Tibial artery (tissue), 4 donors: ENCODE results near the gene GPD2.

ENCODE experiments used
- DNase-seq, 2 donors: peaks; one replicate each; pipeline ENCODE4 v3.0.0-alpha.2; 2019
- H3K27ac ChIP-seq, 2 donors: fragments of 200-600 bp; sonication (generic) in 1 of 2; 1 replicate in 1 of 2; 2 replicates in 1 of 2; pipeline ENCODE4 v1.5.1; 2018 to 2019; ENCODE audit warnings: mild to moderate bottlenecking in 1 of 2
- H3K27me3 ChIP-seq, 2 donors: fragments of 200-600 bp; sonication (generic) in 1 of 2; one replicate each; pipeline versions ENCODE4 v1.5.1 to v1.6.0; 2016 to 2019
- H3K36me3 ChIP-seq, 3 donors: fragments of 200-600 bp; sonication (generic) in 2 of 3; one replicate each; pipeline ENCODE4 v1.5.1; 2016 to 2019; ENCODE audit warnings: mild to moderate bottlenecking in 2 of 3
- H3K4me1 ChIP-seq, 4 donors: fragments of 200-600 bp; sonication (generic) in 2 of 4; 1 replicate in 3 of 4; 2 replicates in 1 of 4; pipeline ENCODE4 v1.5.1; 2016 to 2019
- H3K4me3 ChIP-seq, 2 donors: fragments of 200-600 bp; sonication (generic) in 1 of 2; 1 replicate in 1 of 2; 2 replicates in 1 of 2; pipeline ENCODE4 v1.5.1; 2018 to 2019; ENCODE audit warnings: mild to moderate bottlenecking in 2 of 2
- H3K9me3 ChIP-seq, 3 donors: fragments of 200-600 bp; sonication (generic) in 1 of 3; one replicate each; pipeline ENCODE4 v1.5.1; 2016 to 2019
- intact Hi-C: fragments of 100-400 bp; cut with DNase I; formaldehyde crosslinking; loops from one replicate; pipeline ENCODE4 v1.15.0; 2023; ENCODE audit warnings: low total_unique reads
- TF ChIP-seq, protein P1 (sequence below), 2 experiments: fragments of 200-600 bp in 1 of 2; fragments of 450-650 bp in 1 of 2; IDR thresholded peaks; one replicate each; pipeline ENCODE4 v1.5.1; 2017 to 2019; ENCODE audit warnings: antibody characterized with exemption in 2 of 2, mild to moderate bottlenecking in 1 of 2, moderate library complexity in 1 of 2

The GPD2 gene

DNA sequence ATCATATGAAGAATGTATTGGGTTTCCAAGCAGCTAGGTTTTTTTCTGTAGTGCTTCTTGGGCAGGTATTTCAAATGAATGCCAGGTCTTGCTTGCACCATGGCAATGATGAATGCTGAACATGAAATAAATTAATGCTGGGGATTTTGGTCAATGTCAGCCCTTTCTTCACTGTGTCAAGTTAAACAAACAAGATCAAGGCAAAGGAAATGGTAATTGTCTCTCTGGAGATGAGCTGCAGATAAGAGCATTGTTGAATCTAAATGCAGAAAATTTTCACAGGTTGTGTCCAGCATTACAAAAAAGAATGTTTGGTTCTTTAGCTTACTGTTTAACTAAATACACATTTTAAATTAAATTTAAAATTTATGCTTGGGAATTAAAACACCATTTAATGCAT lies 144.3 kb downstream of the GPD2 start:
- H3K9me3 ChIP-seq: no peaks in the 10 kb centered on the region
- H3K4me3 ChIP-seq: no peak overlapping the region
- TF ChIP-seq, protein P1, sequence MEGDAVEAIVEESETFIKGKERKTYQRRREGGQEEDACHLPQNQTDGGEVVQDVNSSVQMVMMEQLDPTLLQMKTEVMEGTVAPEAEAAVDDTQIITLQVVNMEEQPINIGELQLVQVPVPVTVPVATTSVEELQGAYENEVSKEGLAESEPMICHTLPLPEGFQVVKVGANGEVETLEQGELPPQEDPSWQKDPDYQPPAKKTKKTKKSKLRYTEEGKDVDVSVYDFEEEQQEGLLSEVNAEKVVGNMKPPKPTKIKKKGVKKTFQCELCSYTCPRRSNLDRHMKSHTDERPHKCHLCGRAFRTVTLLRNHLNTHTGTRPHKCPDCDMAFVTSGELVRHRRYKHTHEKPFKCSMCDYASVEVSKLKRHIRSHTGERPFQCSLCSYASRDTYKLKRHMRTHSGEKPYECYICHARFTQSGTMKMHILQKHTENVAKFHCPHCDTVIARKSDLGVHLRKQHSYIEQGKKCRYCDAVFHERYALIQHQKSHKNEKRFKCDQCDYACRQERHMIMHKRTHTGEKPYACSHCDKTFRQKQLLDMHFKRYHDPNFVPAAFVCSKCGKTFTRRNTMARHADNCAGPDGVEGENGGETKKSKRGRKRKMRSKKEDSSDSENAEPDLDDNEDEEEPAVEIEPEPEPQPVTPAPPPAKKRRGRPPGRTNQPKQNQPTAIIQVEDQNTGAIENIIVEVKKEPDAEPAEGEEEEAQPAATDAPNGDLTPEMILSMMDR (IDR thresholded peaks at IDR 0.05): no peak
- no peak for DNase-seq
- intact Hi-C loops: no loop called here
- peaks cover 5 to 28% (median 26%) of the 10 kb centered on the region in 3 donors for H3K36me3 ChIP-seq
- H3K27me3 ChIP-seq: no peaks in the 10 kb centered on the region
- H3K4me1 ChIP-seq: no peaks in the 10 kb centered on the region
- H3K27ac ChIP-seq: no peak overlapping the region

DNA sequence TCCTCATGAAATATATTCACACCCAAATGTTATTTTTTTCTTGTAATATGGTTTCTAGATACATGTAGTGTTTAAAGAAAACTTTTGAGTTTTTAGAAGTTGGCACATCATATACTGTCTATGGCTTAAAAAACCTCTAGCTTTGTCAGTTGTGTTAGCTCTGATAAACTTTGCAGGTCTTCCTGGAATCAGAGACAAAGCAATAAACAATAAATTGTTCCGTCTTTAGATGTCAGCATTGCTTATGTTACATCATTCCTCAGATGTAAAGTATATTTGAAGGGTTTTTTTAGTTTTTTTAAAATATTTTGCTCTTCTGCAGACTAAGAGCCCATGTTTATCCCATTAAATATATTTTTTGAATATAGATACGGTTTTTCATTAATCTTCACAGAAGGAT lies 145.1 kb downstream of the GPD2 start:
- TF ChIP-seq, protein P1 (IDR thresholded peaks at IDR 0.05): no peak
- Histone ChIP-seq H3K4me1 (no peaks in the 10 kb centered on the region), H3K4me3 (no peak overlapping the region), H3K27me3 (no peaks in the 10 kb centered on the region), H3K9me3 (no peaks in the 10 kb centered on the region), H3K36me3 (peaks cover 5 to 28% (median 26%) of the 10 kb centered on the region in 3 donors), H3K27ac (no peak overlapping the region)
- no peak for DNase-seq
- intact Hi-C loops: no loop called here

DNA sequence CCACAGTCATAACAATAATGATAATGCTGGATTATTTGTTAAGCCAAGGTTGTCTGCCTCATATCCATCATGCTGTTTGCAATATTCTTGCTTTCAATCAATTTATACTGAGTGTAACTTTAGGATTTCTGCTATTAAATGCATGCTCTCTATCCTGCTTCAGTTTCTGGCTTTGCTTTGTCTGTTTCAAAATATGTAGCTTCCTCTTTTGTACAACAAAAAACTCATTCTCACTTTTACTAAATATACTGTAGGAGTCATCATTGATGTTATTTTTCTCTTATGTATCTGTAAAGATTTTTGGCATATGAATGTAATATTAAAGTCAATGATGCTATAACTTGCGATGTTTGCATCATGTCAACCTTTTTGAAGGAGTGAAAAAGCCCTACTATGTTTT lies 149.3 kb downstream of the GPD2 start:
- TF ChIP-seq, protein P1 (IDR thresholded peaks at IDR 0.05): no peak
- H3K9me3 ChIP-seq: no peaks in the 10 kb centered on the region
- H3K4me1 ChIP-seq: peaks cover 0 to 2% (median 0%) of the 10 kb centered on the region in 4 donors
- H3K36me3 ChIP-seq: peaks cover 0 to 22% (median 18%) of the 10 kb centered on the region in 3 donors
- H3K27me3 ChIP-seq: no peaks in the 10 kb centered on the region
- intact Hi-C loops: no loop called here
- no peak for DNase-seq
- H3K4me3 ChIP-seq: no peak overlapping the region
- H3K27ac ChIP-seq: no peak overlapping the region

DNA sequence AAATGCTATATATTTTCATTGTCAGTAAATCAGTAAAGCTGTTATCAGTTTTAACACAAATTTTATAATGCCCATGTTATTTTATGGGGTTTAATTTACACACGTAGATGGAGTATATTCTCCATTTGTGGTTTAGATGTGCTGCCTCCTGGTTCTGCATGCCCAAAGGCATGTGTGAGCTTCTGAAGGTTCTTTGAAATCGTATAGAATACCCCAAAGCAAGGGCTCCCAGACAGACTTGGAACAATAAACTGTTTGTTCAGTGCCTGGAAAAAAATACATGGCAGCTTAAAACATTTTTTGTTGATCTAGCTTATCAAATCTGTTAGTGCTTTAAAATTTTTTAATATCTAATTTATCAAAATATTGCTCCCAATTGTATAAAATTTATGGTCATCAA lies 150.4 kb downstream of the GPD2 start:
- intact Hi-C loops: no loop called here
- no peak overlapping the region for H3K4me3 ChIP-seq
- H3K36me3 ChIP-seq: peaks cover 0 to 22% (median 18%) of the 10 kb centered on the region in 3 donors
- no peak overlapping the region for H3K27ac ChIP-seq
- no peaks in the 10 kb centered on the region for H3K27me3 ChIP-seq
- H3K9me3 ChIP-seq: no peaks in the 10 kb centered on the region
- H3K4me1 ChIP-seq: peaks cover 0 to 2% (median 0%) of the 10 kb centered on the region in 4 donors
- TF ChIP-seq, protein P1 (IDR thresholded peaks at IDR 0.05): no peak
- no peak for DNase-seq

DNA sequence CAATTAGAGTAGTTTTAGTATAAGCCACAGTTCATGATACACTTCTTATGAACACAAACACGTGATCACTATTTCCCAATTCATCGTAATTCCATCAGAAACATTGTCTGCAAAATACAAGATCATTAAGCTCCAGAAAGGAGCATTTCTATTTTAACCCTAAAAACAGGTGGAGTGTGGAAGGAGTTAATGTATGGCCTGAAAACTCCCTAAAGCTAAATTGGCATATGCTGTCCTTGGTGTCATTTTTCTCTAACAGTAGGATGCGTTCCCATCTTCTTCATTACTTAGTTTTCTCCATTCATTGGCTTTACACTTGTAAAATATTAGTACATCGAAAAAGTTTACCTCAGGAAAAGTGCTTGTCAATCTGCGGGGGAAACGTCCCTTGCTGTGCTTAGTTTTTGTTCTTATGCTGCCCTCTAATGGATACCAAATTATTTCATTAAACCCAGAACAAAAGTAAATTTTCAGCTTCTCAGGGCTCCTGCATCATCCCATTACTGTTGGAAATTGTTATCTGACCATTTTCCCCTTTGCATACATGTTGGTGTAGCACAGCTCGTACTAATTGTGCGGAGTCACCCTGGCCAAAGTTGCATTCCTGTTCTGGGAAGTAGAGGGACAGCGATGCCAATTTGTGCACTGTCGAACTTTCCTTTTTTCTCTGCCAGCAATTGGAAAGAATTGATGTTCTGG lies 153.4 kb downstream of the GPD2 start:
- Histone ChIP-seq H3K27me3 (no peaks in the 10 kb centered on the region), H3K4me3 (no peak overlapping the region), H3K4me1 (peaks cover 0 to 2% (median 0%) of the 10 kb centered on the region in 4 donors), H3K27ac (no peak overlapping the region), H3K36me3 (peaks cover 0 to 6% (median under 1%) of the 10 kb centered on the region in 3 donors), H3K9me3 (no peaks in the 10 kb centered on the region)
- TF ChIP-seq, protein P1 (IDR thresholded peaks at IDR 0.05): peak; percentile 52 to 54
- no peak for DNase-seq
- intact Hi-C loops: no loop called here
